Ramos (cell line): Measurements from ENCODE around the gene IFFO2.

Source experiments
- in situ Hi-C: fragments of 300-500 bp; cut with MboI; formaldehyde crosslinking; loops from one replicate; pipeline ENCODE4 v1.14.3; 2022; ENCODE audit warnings: low sequenced_read_pairs; ENCODE audit not compliant: unreplicated experiment

IFFO2 gene

GRCh38 chr1:18956193-18957135 is at the start of gene IFFO2:
TSS of gene IFFO2 (minus strand) at chr1:18956676. CDS start at chr1:18956332, 344 bp downstream.
- in situ Hi-C loops = no loop called here

- in situ Hi-C loops = no loop called here
Measured at GRCh38 chr1:19006000-19006399, 49.5 kb upstream of the IFFO2 start.

DNA sequence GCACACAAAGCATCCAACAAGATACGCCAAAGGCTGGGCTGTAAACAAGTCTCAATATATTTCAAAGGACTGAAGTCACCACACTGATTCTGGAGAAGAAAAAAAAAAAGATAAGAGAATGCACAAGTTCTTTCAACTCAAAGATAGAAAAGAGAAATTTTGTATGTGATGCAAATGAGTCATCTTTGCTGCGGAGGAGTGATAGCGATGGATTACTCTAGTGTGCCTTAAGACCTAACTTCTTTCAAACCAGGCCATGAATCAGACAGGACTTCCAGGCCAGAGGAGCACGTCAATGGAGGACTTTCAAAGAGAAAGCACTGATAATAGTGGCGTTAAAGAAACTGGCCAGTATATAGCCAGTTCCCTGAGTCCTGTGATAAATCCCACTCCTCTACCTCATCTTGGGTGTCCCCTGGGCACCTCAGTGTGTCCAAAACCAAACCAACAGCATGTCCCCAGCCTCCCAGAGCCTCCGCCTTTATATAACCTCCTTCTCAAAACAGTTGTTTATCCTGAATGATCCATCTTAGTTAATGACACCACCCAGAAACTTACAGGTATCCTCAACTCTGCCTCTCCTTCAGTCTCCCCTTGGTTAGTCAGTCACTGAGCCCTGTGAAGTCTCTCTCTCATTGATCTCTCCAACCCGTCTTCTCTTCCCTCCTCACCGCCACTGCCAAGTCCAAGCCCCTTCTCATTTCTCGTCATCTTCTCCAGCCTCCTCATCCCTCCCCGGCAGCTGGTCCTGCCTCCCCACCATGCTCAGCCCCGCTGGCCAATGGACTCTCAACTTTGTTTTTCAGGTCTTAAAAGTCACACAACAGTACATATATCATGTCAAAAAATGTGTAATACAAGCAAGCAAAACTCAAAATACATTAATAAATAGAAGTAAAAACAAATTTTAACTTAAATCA is 47.2 kb upstream of the IFFO2 start:
- in situ Hi-C loops = no loop called here

GRCh38 chr1:19000065-19000464 is 43.6 kb upstream of the IFFO2 start:
- in situ Hi-C loops = no loop called here

GRCh38 chr1:18999359-18999758 is 42.9 kb upstream of the IFFO2 start:
- in situ Hi-C loops = no loop called here

GRCh38 chr1:18998016-18998724 is 41.7 kb upstream of the IFFO2 start:
- in situ Hi-C loops = no loop called here

DNA sequence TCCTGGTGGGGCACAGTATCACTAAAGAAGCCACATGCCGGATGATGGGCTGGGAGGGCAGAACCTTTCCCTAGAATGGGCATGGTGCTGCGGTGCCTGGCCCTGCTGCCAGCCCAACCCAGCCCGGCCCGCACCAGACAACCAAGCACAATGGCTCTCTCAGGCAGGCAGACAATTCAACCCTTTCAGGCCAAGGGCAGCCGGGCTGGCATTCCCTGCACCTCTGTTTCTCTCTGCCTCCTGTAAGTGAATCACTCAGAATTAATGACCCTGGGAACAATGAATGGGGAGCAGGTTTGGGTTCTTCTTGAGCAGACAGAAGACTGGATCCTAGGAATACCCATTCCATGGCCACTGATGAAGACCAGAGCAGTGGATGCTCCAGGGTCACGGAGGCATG is 41.0 kb upstream of the IFFO2 start:
- in situ Hi-C loops = no loop called here

- in situ Hi-C loops = no loop called here
Measured at GRCh38 chr1:18996548-18997177, 40.2 kb upstream of the IFFO2 start.

GRCh38 chr1:18994381-18994780 is 37.9 kb upstream of the IFFO2 start:
- in situ Hi-C loops = no loop called here

DNA sequence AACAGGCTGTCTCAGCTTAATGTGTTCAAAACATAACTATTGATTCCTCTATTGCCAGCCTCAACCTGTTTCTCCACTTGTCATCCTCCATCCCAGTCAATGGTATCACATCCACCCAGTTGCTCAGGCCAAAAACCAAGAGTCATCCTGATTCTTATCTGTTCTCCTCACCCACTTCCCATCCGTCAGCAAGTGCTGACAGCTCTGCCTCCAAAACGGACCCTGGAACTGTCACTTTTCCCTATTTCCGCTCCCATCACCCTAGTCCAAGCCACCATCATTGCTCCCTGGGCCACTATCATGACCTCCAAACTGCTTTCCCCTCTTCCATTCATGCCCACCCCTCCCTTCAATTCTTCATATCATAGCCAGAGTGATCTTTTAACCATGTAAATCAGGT is 36.2 kb upstream of the IFFO2 start:
- in situ Hi-C loops = no loop called here

DNA sequence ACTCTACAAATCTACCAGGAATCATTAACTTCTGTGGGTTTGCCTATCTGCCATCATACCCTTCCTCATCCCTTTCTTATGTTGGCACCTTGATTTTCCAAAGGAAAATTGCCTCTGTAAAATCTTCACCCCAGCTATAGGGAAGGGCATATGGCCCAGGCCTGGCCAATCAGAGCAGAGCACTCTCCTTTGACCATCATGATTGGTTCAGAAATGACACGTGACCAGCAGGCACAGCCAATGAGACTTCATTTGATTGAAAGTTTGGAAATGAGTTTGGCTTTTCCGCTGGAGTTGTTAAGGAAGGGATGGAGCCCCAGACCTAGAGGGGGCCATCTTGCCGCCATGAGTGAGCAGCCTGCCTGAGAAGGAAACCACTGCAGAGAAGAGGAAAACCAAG is 35.1 kb upstream of the IFFO2 start:
- in situ Hi-C loops = no loop called here

DNA sequence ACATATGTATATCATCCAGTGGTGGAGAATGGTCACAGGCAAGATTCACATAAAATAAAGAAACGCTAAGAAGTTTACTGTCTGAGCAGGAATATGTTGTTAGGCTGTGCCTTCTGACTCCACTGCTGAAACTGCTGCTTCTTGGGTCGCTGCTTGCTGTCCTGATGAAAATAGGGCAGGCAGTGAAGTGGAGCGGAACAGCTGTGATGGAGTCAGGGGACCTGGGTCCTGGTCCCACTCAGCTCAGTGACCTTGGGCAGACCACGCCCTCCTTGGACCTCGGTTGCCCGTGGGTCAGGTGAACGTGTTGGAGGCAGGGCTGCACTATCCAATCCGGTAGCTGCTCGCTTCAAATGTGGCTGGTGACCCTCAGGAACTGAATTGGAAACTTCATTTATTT is 33.4 kb upstream of the IFFO2 start:
- in situ Hi-C loops = no loop called here

DNA sequence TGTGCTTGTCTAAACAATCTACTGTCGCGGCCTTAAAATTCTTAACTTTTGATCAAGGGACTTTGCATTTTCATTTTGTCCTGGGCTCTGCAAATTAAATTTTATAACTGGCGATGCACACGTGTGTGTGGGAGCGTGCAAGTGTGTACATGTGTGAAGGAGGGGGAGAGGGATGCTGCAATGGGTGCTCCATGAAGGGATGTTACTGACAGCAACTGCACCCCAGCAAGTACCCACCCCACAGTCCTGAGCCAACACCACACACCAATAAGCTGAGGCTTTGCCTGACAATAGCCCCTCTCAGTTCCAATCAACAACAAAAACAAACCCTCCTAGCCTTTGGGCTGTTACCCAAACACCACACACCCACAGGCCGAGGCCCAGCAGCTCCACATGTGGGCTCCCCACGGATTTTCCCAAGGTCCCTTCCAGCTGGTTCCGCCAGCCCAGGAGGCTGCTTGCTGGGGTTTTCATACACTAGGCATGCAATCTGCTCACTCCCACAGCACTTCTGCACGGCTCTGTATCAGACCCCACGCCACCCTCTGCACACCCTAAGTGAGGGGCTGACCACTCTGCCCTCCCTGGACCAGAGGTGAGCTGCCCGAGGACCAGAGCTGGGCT is 32.8 kb upstream of the IFFO2 start:
- in situ Hi-C loops = no loop called here

DNA sequence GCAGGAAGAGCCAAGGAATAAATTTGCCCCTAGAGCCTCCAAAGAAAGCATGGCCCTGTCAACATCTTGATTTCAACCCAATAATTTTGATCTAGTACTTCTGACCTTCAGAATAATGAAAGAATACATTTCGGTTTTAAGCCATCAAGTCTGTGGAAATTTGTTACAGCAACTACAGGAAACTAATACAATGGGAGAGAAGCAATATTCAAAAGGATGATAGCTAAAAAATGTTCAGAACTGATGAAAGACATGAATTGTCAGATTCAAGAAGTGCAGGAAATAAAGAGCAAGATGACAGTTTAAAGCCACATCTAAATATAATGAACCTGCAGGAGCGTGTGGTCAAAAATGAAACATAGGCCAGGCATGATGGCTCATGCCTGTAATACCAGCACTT is 24.8 kb upstream of the IFFO2 start:
- in situ Hi-C loops = no loop called here

DNA sequence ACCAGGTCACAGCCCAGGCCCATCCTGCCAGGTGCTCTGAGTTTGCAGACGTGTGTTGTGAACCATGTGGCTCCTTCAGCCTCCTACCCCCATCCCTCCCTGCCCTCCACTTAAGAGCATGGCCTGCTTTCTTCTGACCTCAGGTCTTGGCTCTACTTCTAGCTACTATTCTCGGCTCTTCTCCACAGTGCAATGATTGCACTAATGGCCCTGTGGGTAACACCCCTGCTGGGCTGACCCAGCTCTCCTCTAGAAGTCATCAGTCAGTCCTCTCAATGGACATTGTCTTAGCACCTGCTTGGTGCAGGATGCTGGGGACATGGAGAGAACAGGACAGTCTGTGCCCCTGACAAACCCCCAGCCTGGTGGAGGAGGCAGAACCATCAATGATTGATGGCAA is 22.2 kb upstream of the IFFO2 start:
- in situ Hi-C loops = no loop called here

DNA sequence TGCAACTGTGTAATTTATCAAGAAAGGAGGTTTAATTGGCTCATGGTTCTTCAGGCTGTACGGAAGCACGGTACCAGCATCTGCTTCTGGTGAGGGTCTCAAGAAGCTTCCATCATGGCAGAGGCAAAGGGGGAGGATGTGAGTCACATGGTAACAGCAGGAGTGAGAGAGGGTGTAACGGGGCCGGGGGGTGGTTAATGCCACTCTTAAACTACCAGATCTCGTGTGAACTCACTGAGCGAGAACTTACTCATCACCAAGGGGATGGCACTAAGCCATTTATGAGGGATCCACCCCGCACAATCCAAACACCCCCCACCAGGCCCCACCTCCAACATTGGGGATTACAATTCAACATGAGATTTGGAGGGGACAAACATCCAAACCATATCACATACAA is 21.0 kb upstream of the IFFO2 start:
- in situ Hi-C loops = no loop called here

GRCh38 chr1:18976096-18976495 is 19.6 kb upstream of the IFFO2 start:
- in situ Hi-C loops = no loop called here

GRCh38 chr1:18974606-18975005 is 18.1 kb upstream of the IFFO2 start:
- in situ Hi-C loops = no loop called here

- in situ Hi-C loops = no loop called here
Measured at GRCh38 chr1:18974005-18974404, 17.5 kb upstream of the IFFO2 start.
